Measurements from ENCODE around the gene LMNA.
A peak's percentile ranks its signal among the peaks of the same experiment; 100 is the strongest.

LMNA gene

DNA sequence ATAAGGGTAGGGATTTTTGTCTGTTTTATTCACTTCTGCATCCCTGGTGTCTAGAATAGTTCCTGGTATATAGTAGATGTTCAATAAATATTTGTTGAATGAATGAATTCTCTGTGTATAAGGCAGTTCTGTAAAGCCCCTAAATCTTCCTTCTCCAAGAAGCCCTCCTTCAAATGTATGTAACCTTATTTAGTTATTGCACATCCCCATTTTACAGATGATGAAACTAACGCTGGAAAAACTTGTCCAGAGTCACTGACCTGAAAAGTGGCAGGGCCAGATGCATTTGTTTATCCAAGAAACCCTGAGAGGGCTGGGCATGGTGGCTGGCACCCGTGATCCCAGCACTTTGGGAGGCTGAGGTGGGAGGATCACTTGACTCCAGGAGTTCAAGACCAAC, 4.3 kb upstream of the LMNA start:
- peak overlapping the region in 2 of 3 experiments; percentile 10 to 86 for H3K27ac Mint-ChIP-seq
- TF ChIP-seq CTCF (IDR thresholded peaks at IDR 0.05; ENCODE audit: unreplicated experiment in 3 of 3) = no peak
- peaks cover 3% of the 10 kb centered on the region for H3K27me3 Mint-ChIP-seq (ENCODE audit: low read depth)
- no peak overlapping the region for H3K4me3 Mint-ChIP-seq
- no peaks in the 10 kb centered on the region for H3K9me3 Mint-ChIP-seq
- H3K36me3 Mint-ChIP-seq (ENCODE audit: low read depth) = peaks cover 7% of the 10 kb centered on the region
- H3K4me1 Mint-ChIP-seq = peaks cover 78% of the 10 kb centered on the region

GRCh38 chr1:156111355-156111962, 3.1 kb upstream of the LMNA start:
- peak overlapping the region in 1 of 3 experiments; percentile 66 for H3K4me3 Mint-ChIP-seq
- no peak for TF ChIP-seq CTCF (IDR thresholded peaks at IDR 0.05; ENCODE audit: unreplicated experiment in 3 of 3)
- peak overlapping the region; percentile 38 to 94 (median 85) for H3K27ac Mint-ChIP-seq
- peaks cover 8% of the 10 kb centered on the region for H3K27me3 Mint-ChIP-seq (ENCODE audit: low read depth)
- H3K4me1 Mint-ChIP-seq = peaks cover 72% of the 10 kb centered on the region
- no peaks in the 10 kb centered on the region for H3K9me3 Mint-ChIP-seq
- peaks cover 7% of the 10 kb centered on the region for H3K36me3 Mint-ChIP-seq (ENCODE audit: low read depth)

DNA sequence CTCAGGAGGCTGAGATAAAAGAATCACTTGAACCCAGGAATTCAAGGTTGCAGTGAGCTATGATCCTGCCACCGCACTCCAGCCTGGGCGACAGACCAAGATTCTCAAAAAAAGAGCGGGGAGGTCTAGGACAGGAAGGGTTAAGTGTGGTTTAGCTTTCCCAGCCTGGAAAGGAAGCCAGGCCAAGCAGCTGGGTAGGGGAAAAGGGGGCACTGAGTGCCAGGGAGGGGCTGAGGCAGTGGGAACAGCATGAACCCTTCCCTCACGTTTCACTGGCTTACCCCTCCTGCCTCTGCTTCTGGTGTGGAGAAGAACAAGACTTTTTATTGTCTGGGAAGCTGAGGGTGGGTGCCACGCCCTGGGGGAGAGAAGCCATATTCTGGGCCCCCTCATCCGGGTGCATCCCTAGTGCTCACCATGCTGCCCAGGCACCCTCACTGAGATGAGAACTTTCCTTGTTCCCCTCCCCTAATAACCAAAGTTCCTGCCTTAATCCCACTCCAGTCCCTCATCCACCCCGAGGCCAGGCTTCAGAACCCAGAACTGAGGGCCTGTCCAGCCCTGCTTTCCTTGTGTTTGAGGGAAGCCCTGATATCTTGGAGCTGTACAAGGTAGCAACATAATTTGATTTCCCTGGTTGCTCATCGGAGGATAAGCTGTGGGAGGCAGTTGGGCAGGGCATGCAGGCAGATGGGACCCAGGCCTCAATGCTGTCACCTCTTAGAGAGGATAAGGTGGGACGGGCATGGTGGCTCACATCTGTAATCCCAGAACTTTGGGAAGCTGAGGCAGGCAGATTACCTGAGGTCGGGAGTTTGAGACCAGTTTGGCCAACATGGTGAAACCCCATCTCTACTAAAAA, 2.0 kb upstream of the LMNA start:
- H3K4me3 Mint-ChIP-seq = peak overlapping the region; percentile 29 to 96 (median 79)

DNA sequence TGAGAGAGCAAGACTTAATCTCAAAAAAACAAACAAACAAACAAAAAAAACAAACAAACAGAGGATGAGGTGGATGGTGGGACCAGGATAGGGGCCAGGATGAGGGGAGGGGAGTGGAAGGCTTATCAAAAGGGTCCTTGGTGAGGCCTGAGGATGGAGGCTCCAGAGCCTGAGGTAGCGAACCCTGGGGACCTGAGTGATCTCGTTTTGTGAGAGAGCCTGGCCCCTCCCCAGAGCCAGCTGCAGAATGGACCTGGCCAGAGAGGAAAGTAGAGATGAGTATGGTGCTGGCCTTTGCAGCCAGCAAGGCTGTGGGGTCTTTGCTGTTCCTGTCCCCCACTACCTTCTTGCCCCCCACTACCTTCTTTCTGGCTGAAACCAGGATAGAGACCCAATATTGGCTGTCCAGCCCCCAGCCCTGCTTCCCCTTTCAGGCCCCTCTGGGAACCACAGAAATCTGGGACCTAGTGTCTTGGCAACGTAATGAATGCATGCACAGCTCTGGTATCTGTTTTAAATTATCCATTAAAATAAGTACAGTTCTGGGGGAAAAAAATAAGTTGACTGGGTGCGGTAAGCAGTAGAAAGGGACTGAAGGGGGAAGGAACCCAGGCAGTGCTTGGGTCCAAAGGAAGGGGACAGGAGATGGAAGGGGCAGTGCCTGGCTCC, 1.1 kb upstream of the LMNA start:
- Mint-ChIP-seq H3K36me3 (ENCODE audit: low read depth) (peaks cover 9% of the 10 kb centered on the region), H3K4me3 (peak overlapping the region; percentile 49 to 98 (median 96)), H3K27me3 (ENCODE audit: low read depth) (peaks cover 8% of the 10 kb centered on the region), H3K9me3 (no peaks in the 10 kb centered on the region), H3K4me1 (peaks cover 65% of the 10 kb centered on the region), H3K27ac (peak overlapping the region; percentile 26 to 94 (median 91))
- no peak for TF ChIP-seq CTCF (IDR thresholded peaks at IDR 0.05; ENCODE audit: unreplicated experiment in 3 of 3)

More for the DNA sequence above, 2.0 kb upstream of the LMNA start:
- TF ChIP-seq CTCF (IDR thresholded peaks at IDR 0.05; ENCODE audit: unreplicated experiment in 3 of 3) = no peak
- no peaks in the 10 kb centered on the region for H3K9me3 Mint-ChIP-seq
- peaks cover 8% of the 10 kb centered on the region for H3K27me3 Mint-ChIP-seq (ENCODE audit: low read depth)
- H3K4me1 Mint-ChIP-seq = peaks cover 64% of the 10 kb centered on the region
- peaks cover 7% of the 10 kb centered on the region for H3K36me3 Mint-ChIP-seq (ENCODE audit: low read depth)
- peak overlapping the region in 2 of 3 experiments; percentile 88 to 94 for H3K27ac Mint-ChIP-seq

GRCh38 chr1:156114919-156115513, 505 bp downstream of the LMNA start:
- Mint-ChIP-seq H3K36me3 (ENCODE audit: low read depth) (peaks cover 10% of the 10 kb centered on the region), H3K27me3 (ENCODE audit: low read depth) (peaks cover 8% of the 10 kb centered on the region), H3K9me3 (no peaks in the 10 kb centered on the region), H3K4me3 (peak overlapping the region; percentile 93 to 98 (median 96)), H3K4me1 (peaks cover 63% of the 10 kb centered on the region), H3K27ac (peak overlapping the region; percentile 89 to 96 (median 94))
- TF ChIP-seq CTCF (IDR thresholded peaks at IDR 0.05; ENCODE audit: unreplicated experiment in 3 of 3) = no peak
